Measurements from ENCODE around the gene ZNF275. TPM values are rescaled to one million over a fixed set of nuclear protein-coding genes. Genes with fewer than 3 reads are reported as not detected.

ZNF275 gene
- total and polyA plus RNA-seq, 2 of the 4 experiments (the other 2 are of a cell fraction): 6.6 to 9.7 TPM

GRCh38 chrX:153347530-153347929, 13.6 kb downstream of the ZNF275 start:
- Histone ChIP-seq H3K14ac (replicated peaks; ENCODE audit: low read depth, low read length) (no peak overlapping the region), H4K5ac (ENCODE audit: low read depth, low read length) (no peak overlapping the region), H3K9me3 (ENCODE audit: control insufficient read depth, insufficient read depth, low read length) (peaks cover 6% of the 10 kb centered on the region; the same call in 1 of the 2 replicates), H2BK5ac (ENCODE audit: low read depth, low read length, poor library complexity, severe bottlenecking) (no peak overlapping the region), H2BK20ac (ENCODE audit: low read depth, low read length) (no peak overlapping the region), H3K9me1 (ENCODE audit: insufficient read depth, low read length) (no peaks in the 10 kb centered on the region), H4K20me1 (ENCODE audit: insufficient read depth, low read length) (peaks cover 12% of the 10 kb centered on the region; the same call in 1 of the 2 replicates), H3K4ac (ENCODE audit: low read depth, low read length) (no peak overlapping the region), H2BK15ac (ENCODE audit: low read depth, low read length) (no peak overlapping the region), H3K23ac (ENCODE audit: low read depth, low read length) (no peak overlapping the region), H3K4me2 (ENCODE audit: low read depth, low read length) (no peak overlapping the region), H2AK5ac (ENCODE audit: low read depth, low read length) (no peak overlapping the region), H2BK120ac (ENCODE audit: low read depth, low read length) (no peak overlapping the region), H3K4me1 (ENCODE audit: control insufficient read depth, insufficient read depth, low read length) (no peaks in the 10 kb centered on the region), H3K4me3 (ENCODE audit: insufficient read depth, low read depth, low read length) (no peak overlapping the region), H3K56ac (ENCODE audit: extremely low read depth, insufficient read depth, low read length) (no peak overlapping the region), H4K91ac (ENCODE audit: insufficient read depth, low read depth, low read length) (no peak overlapping the region), H3K9ac (ENCODE audit: low read depth, low read length) (no peak overlapping the region), H3K36me3 (ENCODE audit: control insufficient read depth, insufficient read depth, low read length) (peaks cover 27% of the 10 kb centered on the region), H3K18ac (ENCODE audit: low read depth, low read length) (no peak overlapping the region), H3K27ac (ENCODE audit: insufficient read depth, low read length) (no peak overlapping the region), H2AFZ (replicated peaks; ENCODE audit: low read length, poor library complexity) (no peak overlapping the region), H3K79me1 (ENCODE audit: low read depth in 1 of 2, low read length in 2 of 2) (peaks cover 0 to 14% of the 10 kb centered on the region in 2 experiments; a peak in 2 of 4 replicates), H2AK9ac (replicated peaks; ENCODE audit: low read depth, low read length, poor library complexity) (no peak overlapping the region), H3K27me3 (ENCODE audit: control insufficient read depth, insufficient read depth, low read length) (no peaks in the 10 kb centered on the region), H4K8ac (ENCODE audit: low read depth in 2 of 2, low read length in 2 of 2) (no peak overlapping the region)
- ChIA-PET POLR2A (ENCODE audit: unreplicated experiment) (no interaction called here), CTCF (no interaction called here)
- intact Hi-C loops (cut with micrococcal nuclease) (no loop called here), dilution Hi-C loops (cut with HindIII; ENCODE audit: low sequenced_read_pairs, unreplicated experiment) (no loop called here), in situ Hi-C loops (cut with MboI; ENCODE audit: low sequenced_read_pairs) (no loop called here)
- no peak for TF ChIP-seq NFE2L2 (IDR thresholded peaks at IDR 0.05; ENCODE audit: low read depth, low read length)
- no peak for TF ChIP-seq POLR2A (IDR thresholded peaks at IDR 0.05; ENCODE audit: low read depth, low read length)
- no peak for TF ChIP-seq CHD1 (IDR thresholded peaks at IDR 0.05; ENCODE audit: low read depth, low read length)
- TF ChIP-seq RCOR1 (IDR thresholded peaks at IDR 0.05; ENCODE audit: insufficient replicate concordance, low read length): no peak
- TF ChIP-seq RFX5 (IDR thresholded peaks at IDR 0.05; ENCODE audit: low read depth, low read length): no peak
- no peak for TF ChIP-seq ELK1 (IDR thresholded peaks at IDR 0.05; ENCODE audit: borderline replicate concordance, low read depth, low read length)
- TF ChIP-seq MAZ (IDR thresholded peaks at IDR 0.05; ENCODE audit: borderline replicate concordance, low read depth, low read length): no peak
- TF ChIP-seq CTCF (conservative IDR thresholded peaks at IDR 0.05; ENCODE audit: low read depth, low read length): no peak
- TF ChIP-seq CEBPB (IDR thresholded peaks at IDR 0.05; ENCODE audit: low read depth, low read length): no peak
- TF ChIP-seq MAFK (IDR thresholded peaks at IDR 0.05; ENCODE audit: low read depth, low read length): no peak
- no peak for TF ChIP-seq FOS (IDR thresholded peaks at IDR 0.05; ENCODE audit: low read depth, low read length)
- TF ChIP-seq BHLHE40 (IDR thresholded peaks at IDR 0.05; ENCODE audit: low read depth, low read length): no peak
- TF ChIP-seq USF2 (IDR thresholded peaks at IDR 0.05; ENCODE audit: low read depth, low read length): no peak
- no peak for TF ChIP-seq MXI1 (IDR thresholded peaks at IDR 0.05; ENCODE audit: borderline replicate concordance, low read depth, low read length)
- no peak for TF ChIP-seq RAD21 (IDR thresholded peaks at IDR 0.05; ENCODE audit: low read length)
- TF ChIP-seq SMC3 (IDR thresholded peaks at IDR 0.05; ENCODE audit: low read depth, low read length): no peak
- BruUV-seq (replicated peaks): no TSS peak
- 91% methylated on average over 12 of the region's 38 CpGs; no CpG with 5 or more reads in 1 of the 2 experiments for WGBS, 2 experiments (ENCODE audit: extremely low coverage in 2 of 2, insufficient read length in 1 of 2)
- DNase-seq: no peak
- no peak for ATAC-seq (ENCODE audit: low read depth)
